ENCODE results near the gene TRIP13.

- TF ChIP-seq EP300 (IDR thresholded peaks at IDR 0.05) (no peak), POLR2A (IDR thresholded peaks at IDR 0.05) (no peak)
Observed at GRCh38 chr5:881551-881935, 11.1 kb upstream of the TRIP13 start.
